ENCODE results near the gene SIAE.

Gene SIAE

GRCh38 chr11:124658501-124658900, 15.0 kb downstream of the SIAE start:
- in situ Hi-C loops (cut with HindIII; ENCODE audit: low pct_unique_long_range_greater_than_20kb, low sequenced_read_pairs) = no loop called here
- no peak for TF ChIP-seq JUND (IDR thresholded peaks at IDR 0.05; ENCODE audit: low read depth)
- DNase-seq (ENCODE audit: low read depth in 1 of 2, low spot score in 1 of 2) = no peak

GRCh38 chr11:124657904-124658303, 15.6 kb downstream of the SIAE start:
- no peak for TF ChIP-seq JUND (IDR thresholded peaks at IDR 0.05; ENCODE audit: low read depth)
- DNase-seq (ENCODE audit: low read depth in 1 of 2, low spot score in 1 of 2) = no peak
- in situ Hi-C loops (cut with HindIII; ENCODE audit: low pct_unique_long_range_greater_than_20kb, low sequenced_read_pairs) = no loop called here

GRCh38 chr11:124656774-124657630, 16.5 kb downstream of the SIAE start:
- in situ Hi-C loops (cut with HindIII; ENCODE audit: low pct_unique_long_range_greater_than_20kb, low sequenced_read_pairs) = no loop called here

GRCh38 chr11:124648610-124649009, 24.9 kb downstream of the SIAE start:
- DNase-seq (ENCODE audit: low read depth in 1 of 2, low spot score in 1 of 2) = no peak
- in situ Hi-C loops (cut with HindIII; ENCODE audit: low pct_unique_long_range_greater_than_20kb, low sequenced_read_pairs) = no loop called here
- no peak for TF ChIP-seq JUND (IDR thresholded peaks at IDR 0.05; ENCODE audit: low read depth)

More at GRCh38 chr11:124656774-124657630, 16.5 kb downstream of the SIAE start:
- peak in 1 of 2 experiments; percentile 81 for DNase-seq (ENCODE audit: low read depth in 1 of 2, low spot score in 1 of 2)
- TF ChIP-seq JUND (IDR thresholded peaks at IDR 0.05; ENCODE audit: low read depth) = no peak

GRCh38 chr11:124646148-124646547, 27.4 kb downstream of the SIAE start:
- in situ Hi-C loops (cut with HindIII; ENCODE audit: low pct_unique_long_range_greater_than_20kb, low sequenced_read_pairs) = no loop called here

GRCh38 chr11:124644426-124645280, 28.9 kb downstream of the SIAE start:
- peak; percentile 58 to 87 for DNase-seq (ENCODE audit: low read depth in 1 of 2, low spot score in 1 of 2)
- in situ Hi-C loops (cut with HindIII; ENCODE audit: low pct_unique_long_range_greater_than_20kb, low sequenced_read_pairs) = no loop called here
- TF ChIP-seq JUND (IDR thresholded peaks at IDR 0.05; ENCODE audit: low read depth) = no peak

More at GRCh38 chr11:124646148-124646547, 27.4 kb downstream of the SIAE start:
- TF ChIP-seq JUND (IDR thresholded peaks at IDR 0.05; ENCODE audit: low read depth) = no peak
- no peak for DNase-seq (ENCODE audit: low read depth in 1 of 2, low spot score in 1 of 2)

- TF ChIP-seq JUND (IDR thresholded peaks at IDR 0.05; ENCODE audit: low read depth) = no peak
- no peak for DNase-seq (ENCODE audit: low read depth in 1 of 2, low spot score in 1 of 2)
- in situ Hi-C loops (cut with HindIII; ENCODE audit: low pct_unique_long_range_greater_than_20kb, low sequenced_read_pairs) = no loop called here
These were observed 29.7 kb downstream of the SIAE start for GRCh38 chr11:124643605-124644425.

- TF ChIP-seq JUND (IDR thresholded peaks at IDR 0.05; ENCODE audit: low read depth) = no peak
- DNase-seq (ENCODE audit: low read depth in 1 of 2, low spot score in 1 of 2) = no peak
- in situ Hi-C loops (cut with HindIII; ENCODE audit: low pct_unique_long_range_greater_than_20kb, low sequenced_read_pairs) = no loop called here
These were observed 30.4 kb downstream of the SIAE start for GRCh38 chr11:124643042-124643604.

- in situ Hi-C loops (cut with HindIII; ENCODE audit: low pct_unique_long_range_greater_than_20kb, low sequenced_read_pairs) = no loop called here
- DNase-seq (ENCODE audit: low read depth in 1 of 2, low spot score in 1 of 2) = no peak
- no peak for TF ChIP-seq JUND (IDR thresholded peaks at IDR 0.05; ENCODE audit: low read depth)
These were observed 30.9 kb downstream of the SIAE start for GRCh38 chr11:124642628-124643027.

GRCh38 chr11:124640666-124641065, 32.9 kb downstream of the SIAE start:
- no peak for DNase-seq (ENCODE audit: low read depth in 1 of 2, low spot score in 1 of 2)
- TF ChIP-seq JUND (IDR thresholded peaks at IDR 0.05; ENCODE audit: low read depth) = no peak
- in situ Hi-C loops (cut with HindIII; ENCODE audit: low pct_unique_long_range_greater_than_20kb, low sequenced_read_pairs) = no loop called here

GRCh38 chr11:124639186-124639585, 34.4 kb downstream of the SIAE start:
- in situ Hi-C loops (cut with HindIII; ENCODE audit: low pct_unique_long_range_greater_than_20kb, low sequenced_read_pairs) = no loop called here
- no peak for TF ChIP-seq JUND (IDR thresholded peaks at IDR 0.05; ENCODE audit: low read depth)
- no peak for DNase-seq (ENCODE audit: low read depth in 1 of 2, low spot score in 1 of 2)

GRCh38 chr11:124638500-124638899, 35.0 kb downstream of the SIAE start:
- in situ Hi-C loops (cut with HindIII; ENCODE audit: low pct_unique_long_range_greater_than_20kb, low sequenced_read_pairs) = no loop called here
- no peak for DNase-seq (ENCODE audit: low read depth in 1 of 2, low spot score in 1 of 2)
- no peak for TF ChIP-seq JUND (IDR thresholded peaks at IDR 0.05; ENCODE audit: low read depth)
